ENCODE data around the gene EFCAB9. TPM values are rescaled to one million over a fixed set of nuclear protein-coding genes. Genes with fewer than 3 reads are reported as not detected.

Gene EFCAB9
- total RNA-seq, 3 donors from 2014 or later, result not detected

Other genes starting within 250 kb of the EFCAB9 start
- 10 to 100 TPM; 46.0 to 47.9 (median 47.6) TPM for gene FBXW11, start 187.5 kb upstream of the EFCAB9 start, total RNA-seq
- 10 to 100 TPM; 62.1 to 79.0 (median 72.6) TPM for gene STK10, start 5.9 kb upstream of the EFCAB9 start, total RNA-seq
- 1 to 10 TPM; 5.7 to 7.5 (median 6.8) TPM for gene UBTD2, start 89.6 kb downstream of the EFCAB9 start, total RNA-seq

Data from activated T-cell treated with anti-CD3 and anti-CD28 coated beads, Interleukin-2, amount 50 U/mL, for 4 hours (primary cell).